ENCODE measurements around the gene JMJD1C.

- TF ChIP-seq EZH2 (IDR thresholded peaks at IDR 0.05) (no peak), EZH2phosphoT487 (IDR thresholded peaks at IDR 0.05) (no peak)
- TF ChIP-seq, protein P1, sequence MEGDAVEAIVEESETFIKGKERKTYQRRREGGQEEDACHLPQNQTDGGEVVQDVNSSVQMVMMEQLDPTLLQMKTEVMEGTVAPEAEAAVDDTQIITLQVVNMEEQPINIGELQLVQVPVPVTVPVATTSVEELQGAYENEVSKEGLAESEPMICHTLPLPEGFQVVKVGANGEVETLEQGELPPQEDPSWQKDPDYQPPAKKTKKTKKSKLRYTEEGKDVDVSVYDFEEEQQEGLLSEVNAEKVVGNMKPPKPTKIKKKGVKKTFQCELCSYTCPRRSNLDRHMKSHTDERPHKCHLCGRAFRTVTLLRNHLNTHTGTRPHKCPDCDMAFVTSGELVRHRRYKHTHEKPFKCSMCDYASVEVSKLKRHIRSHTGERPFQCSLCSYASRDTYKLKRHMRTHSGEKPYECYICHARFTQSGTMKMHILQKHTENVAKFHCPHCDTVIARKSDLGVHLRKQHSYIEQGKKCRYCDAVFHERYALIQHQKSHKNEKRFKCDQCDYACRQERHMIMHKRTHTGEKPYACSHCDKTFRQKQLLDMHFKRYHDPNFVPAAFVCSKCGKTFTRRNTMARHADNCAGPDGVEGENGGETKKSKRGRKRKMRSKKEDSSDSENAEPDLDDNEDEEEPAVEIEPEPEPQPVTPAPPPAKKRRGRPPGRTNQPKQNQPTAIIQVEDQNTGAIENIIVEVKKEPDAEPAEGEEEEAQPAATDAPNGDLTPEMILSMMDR (IDR thresholded peaks at IDR 0.05): no peak
These were observed 296.8 kb downstream of the JMJD1C start for GRCh38 chr10:63168821-63169462.
